Right atrium auricular region (tissue), 2 donors: Measurements from ENCODE around the gene ANO4. TPM values are rescaled to one million over a fixed set of nuclear protein-coding genes. Genes with fewer than 3 reads are reported as not detected.

Experiments used
- DNase-seq: peaks from one replicate; pipeline ENCODE4 v3.0.0-alpha.2; 2019; ENCODE audit warnings: low spot score
- H3K27ac ChIP-seq, 2 donors: fragments of 200-600 bp; sonication (generic); 1 replicate in 1 of 2; 2 replicates in 1 of 2; pipeline ENCODE4 v1.5.1; 2016 to 2019
- H3K27me3 ChIP-seq, 2 donors: fragments of 200-600 bp; sonication (generic); one replicate each; pipeline versions ENCODE4 v1.5.1 to v1.6.0; 2017 to 2019
- H3K36me3 ChIP-seq: fragments of 200-600 bp; sonication (generic); one replicate; pipeline ENCODE4 v1.5.1; 2016
- H3K4me1 ChIP-seq, 2 donors: fragments of 200-600 bp; sonication (generic); one replicate each; pipeline versions ENCODE4 v1.5.1 to v1.6.0; 2017 to 2019
- H3K4me3 ChIP-seq, 2 donors: fragments of 200-600 bp; sonication (generic); 1 replicate in 1 of 2; 2 replicates in 1 of 2; pipeline ENCODE4 v1.5.1; 2017 to 2019; ENCODE audit warnings: mild to moderate bottlenecking in 1 of 2, moderate library complexity in 1 of 2
- H3K9me3 ChIP-seq, 2 donors: fragments of 200-600 bp; sonication (generic); one replicate each; pipeline ENCODE4 v1.5.1; 2019
- total RNA-seq, 2 donors: library from RNA; depleted of rRNA; stranded (reverse); fragments of >200 nt; gene quantifications; one replicate each; pipeline ENCODE4 v1.1.0, GENCODE V29; 2016
- TF ChIP-seq, protein P1 (sequence below), 2 donors: fragments of 200-600 bp; sonication (generic); IDR thresholded peaks; one replicate each; pipeline ENCODE4 v1.5.1; 2019; ENCODE audit warnings: antibody characterized with exemption in 2 of 2

ANO4 gene
- total RNA-seq, 2 donors from 2014 or later: 0.47 TPM; not detected in 1

DNA sequence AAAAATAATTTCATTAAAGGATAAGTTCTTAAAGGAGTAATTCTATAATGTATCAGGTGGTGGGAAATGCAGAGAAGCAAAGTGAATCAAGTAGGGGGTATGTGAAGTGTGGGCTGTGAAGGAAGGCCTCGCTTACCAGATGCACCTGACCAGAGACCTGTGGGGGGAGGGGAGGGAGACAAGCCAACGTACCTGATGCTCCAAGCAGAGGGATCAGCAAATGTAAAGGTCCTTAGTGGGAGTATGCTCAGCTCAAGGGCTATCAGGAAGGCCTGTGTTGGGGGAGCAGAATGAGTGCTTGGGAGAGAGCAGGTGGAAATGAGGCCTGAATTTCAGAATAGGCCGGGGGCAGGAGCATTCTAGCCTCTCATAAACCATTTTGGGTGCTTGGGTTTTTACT, 57.1 kb downstream of the ANO4 start:
- DNase-seq: no peak
- H3K4me1 ChIP-seq: no peaks in the 10 kb centered on the region
- H3K4me3 ChIP-seq: no peak overlapping the region
- no peaks in the 10 kb centered on the region for H3K27me3 ChIP-seq
- H3K27ac ChIP-seq: no peak overlapping the region
- TF ChIP-seq, protein P1, sequence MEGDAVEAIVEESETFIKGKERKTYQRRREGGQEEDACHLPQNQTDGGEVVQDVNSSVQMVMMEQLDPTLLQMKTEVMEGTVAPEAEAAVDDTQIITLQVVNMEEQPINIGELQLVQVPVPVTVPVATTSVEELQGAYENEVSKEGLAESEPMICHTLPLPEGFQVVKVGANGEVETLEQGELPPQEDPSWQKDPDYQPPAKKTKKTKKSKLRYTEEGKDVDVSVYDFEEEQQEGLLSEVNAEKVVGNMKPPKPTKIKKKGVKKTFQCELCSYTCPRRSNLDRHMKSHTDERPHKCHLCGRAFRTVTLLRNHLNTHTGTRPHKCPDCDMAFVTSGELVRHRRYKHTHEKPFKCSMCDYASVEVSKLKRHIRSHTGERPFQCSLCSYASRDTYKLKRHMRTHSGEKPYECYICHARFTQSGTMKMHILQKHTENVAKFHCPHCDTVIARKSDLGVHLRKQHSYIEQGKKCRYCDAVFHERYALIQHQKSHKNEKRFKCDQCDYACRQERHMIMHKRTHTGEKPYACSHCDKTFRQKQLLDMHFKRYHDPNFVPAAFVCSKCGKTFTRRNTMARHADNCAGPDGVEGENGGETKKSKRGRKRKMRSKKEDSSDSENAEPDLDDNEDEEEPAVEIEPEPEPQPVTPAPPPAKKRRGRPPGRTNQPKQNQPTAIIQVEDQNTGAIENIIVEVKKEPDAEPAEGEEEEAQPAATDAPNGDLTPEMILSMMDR (IDR thresholded peaks at IDR 0.05): no peak
- H3K36me3 ChIP-seq: no peaks in the 10 kb centered on the region
- no peaks in the 10 kb centered on the region for H3K9me3 ChIP-seq

DNA sequence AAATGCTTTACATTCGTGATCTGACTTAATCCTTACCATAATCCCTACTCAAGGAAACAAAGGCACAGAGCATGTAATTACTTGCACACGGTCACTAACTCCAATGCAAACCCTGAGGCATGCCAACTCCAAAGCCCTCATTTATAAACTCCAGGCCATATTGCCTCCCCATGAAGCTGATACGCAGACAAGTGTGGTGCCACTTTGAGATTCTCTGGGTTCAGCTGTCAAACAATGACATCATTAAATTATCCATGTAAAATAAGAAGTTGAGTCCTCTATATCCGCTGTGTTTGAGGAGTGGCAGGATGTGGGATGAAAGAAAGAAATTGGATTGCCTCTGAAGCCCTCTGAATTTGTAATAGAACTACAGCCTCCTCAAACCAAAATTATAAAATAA, 62.8 kb downstream of the ANO4 start:
- no peak for DNase-seq
- TF ChIP-seq, protein P1 (IDR thresholded peaks at IDR 0.05): no peak
- Histone ChIP-seq H3K4me3 (no peak overlapping the region), H3K36me3 (no peaks in the 10 kb centered on the region), H3K27me3 (no peaks in the 10 kb centered on the region), H3K4me1 (no peaks in the 10 kb centered on the region), H3K9me3 (no peaks in the 10 kb centered on the region), H3K27ac (no peak overlapping the region)

GRCh38 chr12:100857971-100858370, 63.4 kb downstream of the ANO4 start:
- H3K4me3 ChIP-seq: no peak overlapping the region
- no peak for DNase-seq
- TF ChIP-seq, protein P1 (IDR thresholded peaks at IDR 0.05): no peak

GRCh38 chr12:100858656-100859055, 64.1 kb downstream of the ANO4 start:
- DNase-seq: no peak
- Histone ChIP-seq H3K4me1 (no peaks in the 10 kb centered on the region), H3K4me3 (no peak overlapping the region), H3K27me3 (no peaks in the 10 kb centered on the region), H3K27ac (no peak overlapping the region), H3K9me3 (no peaks in the 10 kb centered on the region), H3K36me3 (no peaks in the 10 kb centered on the region)
- TF ChIP-seq, protein P1 (IDR thresholded peaks at IDR 0.05): no peak

More at GRCh38 chr12:100857971-100858370, 63.4 kb downstream of the ANO4 start:
- Histone ChIP-seq H3K9me3 (no peaks in the 10 kb centered on the region), H3K27me3 (no peaks in the 10 kb centered on the region), H3K27ac (no peak overlapping the region), H3K4me1 (no peaks in the 10 kb centered on the region), H3K36me3 (no peaks in the 10 kb centered on the region)

DNA sequence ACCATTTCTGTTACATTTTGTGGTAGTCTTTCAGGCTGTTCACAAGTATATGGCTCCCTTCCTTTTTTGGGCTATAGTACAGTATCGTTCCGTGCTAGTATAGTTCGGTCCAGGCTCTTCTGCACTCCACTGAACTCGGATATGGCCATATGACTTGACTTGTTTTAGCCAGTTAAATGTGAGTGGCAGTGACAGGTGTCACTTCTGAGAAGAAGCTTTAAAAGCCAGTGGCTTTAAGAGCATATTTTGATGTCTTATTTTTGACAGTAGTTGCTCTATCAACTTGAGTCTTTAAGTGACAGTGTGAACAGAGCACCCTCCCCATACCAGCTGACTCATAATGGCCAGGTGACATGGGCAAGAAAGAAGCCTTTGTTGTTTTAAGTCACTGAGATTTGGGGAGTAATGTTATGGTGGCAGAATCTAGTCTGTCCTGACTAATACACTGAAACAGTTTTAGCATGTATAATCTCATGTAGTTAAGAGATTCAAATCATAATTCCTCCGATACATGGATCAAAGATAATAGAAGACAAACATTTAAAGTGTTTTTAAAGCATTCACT, 64.6 kb downstream of the ANO4 start:
- Histone ChIP-seq H3K36me3 (no peaks in the 10 kb centered on the region), H3K9me3 (no peaks in the 10 kb centered on the region), H3K4me3 (no peak overlapping the region), H3K27me3 (no peaks in the 10 kb centered on the region), H3K4me1 (no peaks in the 10 kb centered on the region), H3K27ac (no peak overlapping the region)
- TF ChIP-seq, protein P1 (IDR thresholded peaks at IDR 0.05): no peak
- DNase-seq: no peak

GRCh38 chr12:100860611-100861010, 66.0 kb downstream of the ANO4 start:
- TF ChIP-seq, protein P1 (IDR thresholded peaks at IDR 0.05): no peak
- no peak overlapping the region for H3K4me3 ChIP-seq
- H3K9me3 ChIP-seq: no peaks in the 10 kb centered on the region
- H3K27me3 ChIP-seq: no peaks in the 10 kb centered on the region
- no peak overlapping the region for H3K27ac ChIP-seq
- no peaks in the 10 kb centered on the region for H3K4me1 ChIP-seq
- no peaks in the 10 kb centered on the region for H3K36me3 ChIP-seq
- no peak for DNase-seq
